GM23248 (cell line): ENCODE measurements around the gene SLC13A3. TPM values are rescaled to one million over a fixed set of nuclear protein-coding genes. Genes with fewer than 3 reads are reported as not detected.

Experiments
- DNase-seq: peaks from one replicate; pipeline ENCODE4 v3.0.0-alpha.2; 2015
- H2AFZ ChIP-seq: fragments of 200-600 bp; sonication (generic); 2 replicates; pipeline ENCODE4 v1.6.1; 2016; ENCODE audit warnings: antibody characterized with exemption
- H3F3A ChIP-seq: fragments of 200-600 bp; sonication (generic); 2 replicates; pipeline ENCODE4 v1.6.1; 2016; ENCODE audit warnings: mild to moderate bottlenecking, antibody characterized with exemption, mixed run types; ENCODE audit not compliant: insufficient read depth
- H3K27ac ChIP-seq: fragments of 200-600 bp; sonication (generic); 2 replicates; pipeline ENCODE4 v1.5.1; 2016; ENCODE audit warnings: mild to moderate bottlenecking
- H3K27me3 ChIP-seq: fragments of 200-600 bp; sonication (generic); replicated peaks from 2 replicates; pipeline ENCODE4 v1.6.1; 2016; ENCODE audit warnings: mild to moderate bottlenecking; ENCODE audit not compliant: insufficient read depth
- H3K36me3 ChIP-seq: fragments of 200-600 bp; sonication (generic); 2 replicates; pipeline ENCODE4 v1.6.1; 2016; ENCODE audit warnings: low read depth, mild to moderate bottlenecking
- H3K4me1 ChIP-seq: fragments of 200-600 bp; sonication (generic); 2 replicates; pipeline ENCODE4 v1.6.1; 2016; ENCODE audit warnings: mild to moderate bottlenecking; ENCODE audit not compliant: insufficient read depth
- H3K4me2 ChIP-seq: fragments of 200-600 bp; sonication (generic); one replicate; pipeline ENCODE4 v1.6.1; 2016; ENCODE audit warnings: mild to moderate bottlenecking; ENCODE audit not compliant: unreplicated experiment
- H3K4me3 ChIP-seq: fragments of 200-600 bp; sonication (generic); 2 replicates; pipeline ENCODE4 v1.5.1; 2016; ENCODE audit warnings: mild to moderate bottlenecking
- H3K79me2 ChIP-seq: fragments of 200-600 bp; sonication (generic); 2 replicates; pipeline ENCODE4 v1.6.1; 2016; ENCODE audit warnings: mild to moderate bottlenecking; ENCODE audit not compliant: insufficient read depth
- H3K9ac ChIP-seq: fragments of 200-600 bp; sonication (generic); 2 replicates; pipeline ENCODE4 v1.6.1; 2016; ENCODE audit warnings: mild to moderate bottlenecking
- H3K9me2 ChIP-seq: fragments of 200-600 bp; sonication (generic); 2 replicates; pipeline ENCODE4 v1.6.1; 2016; ENCODE audit warnings: mixed run types, mild to moderate bottlenecking, moderate library complexity; ENCODE audit not compliant: insufficient read depth
- H3K9me3 ChIP-seq: fragments of 200-600 bp; sonication (generic); one replicate; pipeline ENCODE4 v1.6.1; 2017; ENCODE audit warnings: low read depth
- H4K20me1 ChIP-seq: fragments of 200-600 bp; sonication (generic); 2 replicates; pipeline ENCODE4 v1.6.0; 2016; ENCODE audit not compliant: insufficient read depth
- EZH2 ChIP-seq: fragments of 200-600 bp; sonication (generic); IDR thresholded peaks from 2 replicates; pipeline ENCODE4 v1.6.1; 2018; ENCODE audit warnings: antibody characterized with exemption, mild to moderate bottlenecking; ENCODE audit not compliant: insufficient read depth, poor library complexity, severe bottlenecking
- EZH2phosphoT487 ChIP-seq: fragments of 200-600 bp; sonication (generic); IDR thresholded peaks from 2 replicates; pipeline ENCODE4 v1.6.1; 2018; ENCODE audit warnings: antibody characterized with exemption, moderate library complexity, mild to moderate bottlenecking, low read depth; ENCODE audit not compliant: insufficient read depth
- WGBS, 2 experiments: methylation state at CpG; one replicate each; pipeline ENCODE4 v1.1.6; 2015 to 2017; ENCODE audit warnings: low lambda C conversion rate in 2 of 2, low coverage in 1 of 2; ENCODE audit errors: missing lambda C conversion rate in 2 of 2; 5-methylcytosine and 5-hydroxymethylcytosine counted together
- in situ Hi-C: fragments of 300-500 bp; cut with MboI; formaldehyde crosslinking; loops from 2 replicates; pipeline ENCODE4 v1.15.0; 2020
- polyA plus RNA-seq: library from polyadenylated mRNA; unstranded; fragments of >200 nt; fragmentation: Nextera tagmentation; extraction: Ambion mirVana; gene quantifications from 2 replicates; pipeline ENCODE4 v1.2.1, GENCODE V29; 2016
- total RNA-seq: library from RNA; depleted of rRNA; stranded (reverse); fragments of >200 nt; shearing (Covaris generic); gene quantifications from 2 replicates; pipeline ENCODE4 v1.2.3, GENCODE V29; 2014

Gene SLC13A3
- total and polyA plus RNA-seq, 2 experiments from 2014 or later = 2.4 to 4.6 TPM

- in situ Hi-C loops = no loop called here
- H3K9ac ChIP-seq = no peak overlapping the region
- no peaks in the 10 kb centered on the region for H3K4me1 ChIP-seq
- H2AFZ ChIP-seq = no peak overlapping the region
- no peaks in the 10 kb centered on the region for H3F3A ChIP-seq
- TF ChIP-seq EZH2 (no peak), EZH2phosphoT487 (no peak)
- 7 to 15% methylated on average over 4 of the region's 4 CpGs for WGBS, 2 experiments
- H3K9me2 ChIP-seq = no peaks in the 10 kb centered on the region
- H4K20me1 ChIP-seq = no peaks in the 10 kb centered on the region
- H3K4me2 ChIP-seq = no peak overlapping the region
- H3K27ac ChIP-seq = no peak overlapping the region
- no peaks in the 10 kb centered on the region for H3K79me2 ChIP-seq
- DNase-seq = peak; percentile 75
- no peaks in the 10 kb centered on the region for H3K9me3 ChIP-seq
- H3K36me3 ChIP-seq = no peaks in the 10 kb centered on the region
- no peak overlapping the region for H3K4me3 ChIP-seq
- no peaks in the 10 kb centered on the region; the same call in 1 of the 2 replicates for H3K27me3 ChIP-seq
Observed at GRCh38 chr20:46520976-46521579, 130.2 kb downstream of the SLC13A3 start.

GRCh38 chr20:46520540-46520939 is 130.7 kb downstream of the SLC13A3 start:
- DNase-seq = no peak
- in situ Hi-C loops = no loop called here
- no peaks in the 10 kb centered on the region for H3K4me1 ChIP-seq
- no peak overlapping the region for H3K4me2 ChIP-seq
- 36 to 39% methylated on average over 4 of the region's 4 CpGs for WGBS, 2 experiments
- no peaks in the 10 kb centered on the region for H3K9me3 ChIP-seq
- H3F3A ChIP-seq = no peaks in the 10 kb centered on the region
- TF ChIP-seq EZH2phosphoT487 (no peak), EZH2 (no peak)
- H3K9ac ChIP-seq = no peak overlapping the region
- H3K27me3 ChIP-seq = no peaks in the 10 kb centered on the region; the same call in 1 of the 2 replicates
- H3K36me3 ChIP-seq = no peaks in the 10 kb centered on the region
- H3K4me3 ChIP-seq = no peak overlapping the region
- H3K9me2 ChIP-seq = no peaks in the 10 kb centered on the region
- no peaks in the 10 kb centered on the region for H3K79me2 ChIP-seq
- H3K27ac ChIP-seq = no peak overlapping the region
- H4K20me1 ChIP-seq = no peaks in the 10 kb centered on the region
- H2AFZ ChIP-seq = no peak overlapping the region

GRCh38 chr20:46519471-46520068 is 131.7 kb downstream of the SLC13A3 start:
- Histone ChIP-seq H3K9me2 (no peaks in the 10 kb centered on the region), H3K4me3 (no peak overlapping the region), H3K79me2 (no peaks in the 10 kb centered on the region), H3K9me3 (no peaks in the 10 kb centered on the region), H3K9ac (no peak overlapping the region), H2AFZ (no peak overlapping the region), H3F3A (no peaks in the 10 kb centered on the region), H3K4me2 (no peak overlapping the region), H4K20me1 (no peaks in the 10 kb centered on the region), H3K36me3 (no peaks in the 10 kb centered on the region), H3K27me3 (no peaks in the 10 kb centered on the region; the same call in 1 of the 2 replicates), H3K4me1 (no peaks in the 10 kb centered on the region), H3K27ac (no peak overlapping the region)
- TF ChIP-seq EZH2phosphoT487 (no peak), EZH2 (no peak)
- DNase-seq = no peak
- WGBS, 2 experiments = 9 to 13% methylated on average over 3 of the region's 3 CpGs
- in situ Hi-C loops = no loop called here

GRCh38 chr20:46512943-46513844 is 138.1 kb downstream of the SLC13A3 start, which contains the start of gene ZNF334:
Gene ZNF334, minus strand, starts transcription at chr20:46513559. Its CDS starts 1,457 bp downstream, at chr20:46512102.
- Histone ChIP-seq H3K4me2 (peak within 1 kb of the TSS; percentile 72), H3K27ac (no peak within 1 kb of the TSS), H3K36me3 (no peaks in the 10 kb centered on the region), H3K4me3 (peak within 1 kb of the TSS; percentile 74), H3K9ac (peak within 1 kb of the TSS; percentile 63), H3F3A (no peaks in the 10 kb centered on the region), H3K79me2 (no peaks in the 10 kb centered on the region), H2AFZ (peak within 1 kb of the TSS; percentile 90), H3K9me3 (no peaks in the 10 kb centered on the region), H3K9me2 (no peaks in the 10 kb centered on the region), H3K4me1 (no peaks in the 10 kb centered on the region), H4K20me1 (no peaks in the 10 kb centered on the region), H3K27me3 (no peaks in the 10 kb centered on the region; the same call in 1 of the 2 replicates)
- in situ Hi-C loops = no loop called here
- TF ChIP-seq EZH2 = no peak
- TF ChIP-seq EZH2phosphoT487 = no peak
- peak; percentile 37 for DNase-seq
- WGBS, 2 experiments = 9 to 13% methylated on average over 46 to 49 of the region's 49 CpGs
